CD4-positive, alpha-beta T cell treated with Interleukin-2 at 100 ng/mL for 4 hours (primary cell): ENCODE results near the gene LEMD1.
"Not testable (repeated sequence)": the region's sequence is repeated elsewhere in the genome, so short reads cannot be mapped to it uniquely, and the experiment has no call there.

Source experiments
- DNase-seq: peaks from one replicate; pipeline ENCODE4 v3.0.0-alpha.2; 2020; ENCODE audit warnings: low spot score

LEMD1 gene

GRCh38 chr1:205380882-205381281 is 41.0 kb downstream of the LEMD1 start:
- DNase-seq: no peak

GRCh38 chr1:205379056-205379455 is 42.8 kb downstream of the LEMD1 start:
- no peak for DNase-seq

- no peak for DNase-seq
Measured at GRCh38 chr1:205377355-205377754, 44.5 kb downstream of the LEMD1 start.

GRCh38 chr1:205376739-205377138 is 45.1 kb downstream of the LEMD1 start:
- DNase-seq: no peak

- no peak for DNase-seq
Measured at GRCh38 chr1:205375835-205376545, 45.9 kb downstream of the LEMD1 start.

GRCh38 chr1:205374210-205375078 is 47.4 kb downstream of the LEMD1 start:
- DNase-seq: no peak

GRCh38 chr1:205373798-205374175 is 48.1 kb downstream of the LEMD1 start:
- DNase-seq: no peak

- DNase-seq: no peak
Measured at GRCh38 chr1:205373022-205373797, 48.6 kb downstream of the LEMD1 start.

GRCh38 chr1:205371871-205372660 is 49.8 kb downstream of the LEMD1 start:
- no peak for DNase-seq

- no peak for DNase-seq
Measured at GRCh38 chr1:205370780-205371179, 51.1 kb downstream of the LEMD1 start.

GRCh38 chr1:205369701-205370123 is 52.1 kb downstream of the LEMD1 start:
- no peak for DNase-seq

- DNase-seq: no peak
Measured at GRCh38 chr1:205368478-205368877, 53.4 kb downstream of the LEMD1 start.

- DNase-seq: no peak
Measured at GRCh38 chr1:205365945-205366463, 55.9 kb downstream of the LEMD1 start.

GRCh38 chr1:205365086-205365485 is 56.8 kb downstream of the LEMD1 start:
- not testable (repeated sequence) for DNase-seq

- no peak for DNase-seq
Measured at GRCh38 chr1:205360891-205361290, 61.0 kb downstream of the LEMD1 start.

- DNase-seq: no peak
Measured at GRCh38 chr1:205359771-205360565, 61.9 kb downstream of the LEMD1 start.

- no peak for DNase-seq
Measured at GRCh38 chr1:205358579-205358978, 63.3 kb downstream of the LEMD1 start.

GRCh38 chr1:205357567-205357966 is 64.3 kb downstream of the LEMD1 start:
- DNase-seq: no peak

- DNase-seq: no peak
Measured at GRCh38 chr1:205356440-205357139, 65.3 kb downstream of the LEMD1 start, which contains the start of gene KLHDC8A. Gene KLHDC8A, minus strand, starts transcription at chr1:205356922. Its CDS starts 13,318 bp downstream, at chr1:205343604.

GRCh38 chr1:205355075-205355453 is 66.8 kb downstream of the LEMD1 start:
- no peak for DNase-seq
